Effector memory CD4-positive, alpha-beta T cell (primary cell): ENCODE measurements around the gene VSTM1.

Experiments
- DNase-seq, 3 donors: peaks; one replicate each; pipeline ENCODE4 v3.0.0-alpha.2; 2020
- H3K27ac ChIP-seq: 2 replicates; pipeline ENCODE4 v1.7.0; 2013; ENCODE audit warnings: mild to moderate bottlenecking, low read length, moderate library complexity; ENCODE audit not compliant: insufficient read depth, poor library complexity, severe bottlenecking
- H3K27me3 ChIP-seq: replicated peaks from 2 replicates; pipeline ENCODE4 v1.7.0; 2013; ENCODE audit warnings: mild to moderate bottlenecking, low read length; ENCODE audit not compliant: insufficient read depth, control insufficient read depth, poor library complexity, severe bottlenecking
- H3K36me3 ChIP-seq: 2 replicates; pipeline ENCODE4 v1.7.0; 2013; ENCODE audit warnings: mild to moderate bottlenecking, low read length, moderate library complexity; ENCODE audit not compliant: control insufficient read depth, insufficient read depth
- H3K4me1 ChIP-seq: 2 replicates; pipeline ENCODE4 v1.7.0; 2013; ENCODE audit warnings: low read length, mild to moderate bottlenecking; ENCODE audit not compliant: control insufficient read depth, insufficient read depth, poor library complexity, severe bottlenecking
- H3K4me3 ChIP-seq: 2 replicates; pipeline ENCODE4 v1.7.0; 2013; ENCODE audit warnings: low read length, low read depth, mild to moderate bottlenecking; ENCODE audit not compliant: insufficient read depth, poor library complexity, severe bottlenecking
- H3K9me3 ChIP-seq: 2 replicates; pipeline ENCODE4 v1.7.0; 2013; ENCODE audit warnings: mild to moderate bottlenecking, low read length, moderate library complexity; ENCODE audit not compliant: control insufficient read depth

Gene VSTM1

DNA sequence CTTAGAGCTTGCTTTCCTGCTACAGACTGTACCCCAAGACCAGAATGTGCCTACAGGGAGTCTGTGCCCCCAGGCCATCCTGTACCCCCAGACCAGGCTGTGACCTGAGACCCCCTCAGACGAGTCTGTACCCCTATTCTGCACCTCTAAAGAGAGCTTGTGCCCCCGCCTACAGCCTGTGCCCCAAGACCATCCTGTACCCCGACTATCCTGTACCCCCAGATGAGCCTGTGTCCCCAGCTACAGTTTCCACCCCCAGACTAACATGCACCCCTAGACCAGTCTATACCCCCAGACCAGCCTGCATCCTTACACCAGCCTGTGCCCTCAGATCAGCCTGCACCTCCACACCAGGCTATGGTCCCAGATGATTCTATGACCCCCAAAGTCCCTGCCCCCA is 70.2 kb downstream of the VSTM1 start:
- DNase-seq = no peak
- peaks cover 20% of the 10 kb centered on the region for H3K27me3 ChIP-seq

DNA sequence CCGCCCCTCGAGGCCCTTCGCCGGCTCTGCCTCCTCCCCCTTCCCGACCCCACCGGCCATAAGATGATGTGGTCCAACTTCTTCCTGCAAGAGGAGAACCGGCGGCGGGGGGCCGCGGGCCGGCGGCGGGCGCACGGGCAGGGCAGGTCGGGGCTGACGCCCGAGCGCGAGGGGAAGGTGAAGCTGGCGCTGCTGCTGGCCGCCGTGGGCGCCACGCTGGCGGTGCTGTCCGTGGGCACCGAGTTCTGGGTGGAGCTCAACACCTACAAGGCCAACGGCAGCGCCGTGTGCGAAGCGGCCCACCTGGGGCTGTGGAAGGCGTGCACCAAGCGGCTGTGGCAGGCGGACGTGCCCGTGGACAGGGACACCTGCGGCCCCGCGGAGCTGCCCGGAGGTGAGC is 70.9 kb downstream of the VSTM1 start:
- no peaks in the 10 kb centered on the region for H3K4me1 ChIP-seq
- peaks cover 20% of the 10 kb centered on the region for H3K27me3 ChIP-seq
- no peaks in the 10 kb centered on the region for H3K36me3 ChIP-seq
- no peak overlapping the region for H3K27ac ChIP-seq
- no peak overlapping the region for H3K4me3 ChIP-seq
- DNase-seq = no peak
- no peaks in the 10 kb centered on the region for H3K9me3 ChIP-seq

More for the DNA sequence above, 70.2 kb downstream of the VSTM1 start:
- H3K27ac ChIP-seq = no peak overlapping the region
- H3K9me3 ChIP-seq = no peaks in the 10 kb centered on the region
- no peaks in the 10 kb centered on the region for H3K36me3 ChIP-seq
- H3K4me3 ChIP-seq = no peak overlapping the region
- H3K4me1 ChIP-seq = no peaks in the 10 kb centered on the region

DNA sequence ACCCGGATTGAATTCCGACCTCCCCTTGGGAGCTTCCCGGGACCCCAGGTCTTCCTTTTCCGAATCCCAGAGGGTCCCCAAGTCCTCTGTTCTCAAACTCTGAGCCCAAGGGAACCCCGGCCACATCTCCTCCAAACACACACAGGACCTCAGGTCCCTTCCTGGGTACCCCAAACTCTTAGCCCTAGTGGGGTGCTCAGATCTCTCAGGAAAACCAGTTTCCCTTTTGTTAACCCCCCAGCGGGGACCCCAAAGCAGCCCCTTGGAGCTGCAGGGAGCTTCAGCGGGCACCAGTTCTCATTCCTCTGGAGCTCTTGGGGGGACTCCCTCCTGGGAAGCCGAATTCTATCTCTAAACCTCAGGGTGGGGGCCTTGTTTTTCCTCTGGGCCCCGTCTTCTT is 71.5 kb downstream of the VSTM1 start:
- Histone ChIP-seq H3K27me3 (peaks cover 20% of the 10 kb centered on the region), H3K36me3 (no peaks in the 10 kb centered on the region), H3K27ac (no peak overlapping the region), H3K4me1 (no peaks in the 10 kb centered on the region), H3K4me3 (no peak overlapping the region), H3K9me3 (no peaks in the 10 kb centered on the region)
- DNase-seq = no peak

DNA sequence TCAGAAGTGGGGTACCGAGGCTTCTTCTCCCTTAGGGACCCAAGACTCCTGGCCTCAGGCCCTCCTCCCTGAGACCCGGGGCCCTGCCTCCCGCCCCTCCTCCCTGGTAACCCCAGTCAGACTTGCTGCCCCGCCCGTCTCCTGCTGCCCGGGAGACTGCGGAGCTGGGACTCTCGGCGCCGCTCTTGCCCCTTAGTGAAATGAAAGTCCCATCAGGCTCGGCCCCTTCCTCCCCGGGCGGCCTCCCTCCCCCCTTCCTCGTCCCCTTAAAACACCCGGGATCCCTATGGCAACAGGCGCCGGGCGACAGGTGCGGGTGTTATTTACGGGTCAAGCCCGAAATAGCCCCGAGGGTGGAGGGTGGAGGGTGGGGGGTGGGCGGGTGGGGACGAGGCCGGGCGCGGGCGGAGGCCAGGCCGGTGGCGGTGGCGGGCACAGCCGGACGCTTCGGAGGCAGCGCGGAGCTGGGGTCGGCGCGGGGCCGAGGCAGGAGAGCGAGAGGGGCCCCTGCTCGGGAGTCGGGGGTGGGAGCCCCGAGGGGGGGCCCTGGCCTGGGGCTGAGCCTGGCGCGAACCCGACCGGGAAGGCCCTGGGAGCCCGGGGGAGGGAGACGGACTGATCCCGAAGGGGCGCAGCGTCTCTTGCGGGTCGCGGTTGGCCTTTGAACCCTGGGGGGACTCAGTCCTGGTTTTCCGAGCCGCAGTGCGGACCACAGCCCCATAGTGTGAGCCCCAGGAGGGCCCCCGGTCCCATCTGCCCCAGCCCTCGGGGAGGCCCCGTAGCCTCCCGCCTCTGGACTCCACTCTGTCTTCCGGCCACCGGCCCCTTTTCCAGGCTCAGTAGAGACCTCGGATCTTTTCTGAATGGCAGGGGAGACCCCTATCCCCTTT is 72.2 kb downstream of the VSTM1 start, which contains the start of gene CACNG6:
TSS of gene CACNG6 (plus strand) at position 414 of the 890 bp plus-strand sequence. CDS start 1,241 bp downstream, outside the sequence.
- Histone ChIP-seq H3K9me3 (no peaks in the 10 kb centered on the region), H3K4me3 (no peak within 1 kb of the TSS), H3K4me1 (no peaks in the 10 kb centered on the region), H3K27ac (no peak within 1 kb of the TSS), H3K36me3 (no peaks in the 10 kb centered on the region), H3K27me3 (peaks cover 20% of the 10 kb centered on the region)
- DNase-seq = no peak
